WTC11 (cell line): ENCODE measurements around the gene RPTOR. TPM values are rescaled to one million over a fixed set of nuclear protein-coding genes. Genes with fewer than 3 reads are reported as not detected.
A peak's percentile ranks its signal among the peaks of the same experiment; 100 is the strongest.

Experiments used
- ATAC-seq: fragments of 200-7000 bp; cut with Tn5 transposase; 2 replicates; pipeline ENCODE4 v1.10.0; 2021; ENCODE audit warnings: mild to moderate bottlenecking, moderate library complexity
- CTCF ChIA-PET: fragments of 300-600 bp; sonication (Branson Sonifier 250); formaldehyde crosslinking; loops from one replicate; lab custom pipeline; 2021; ENCODE audit warnings: antibody characterized with exemption; lab: Charles Lee
- POLR2A ChIA-PET: fragments of 350-600 bp; sonication (Branson Sonifier 250); formaldehyde crosslinking; loops from one replicate; lab custom pipeline; 2021; ENCODE audit warnings: antibody characterized with exemption; lab: Charles Lee
- DNase-seq: peaks from one replicate; pipeline ENCODE4 v3.0.0; 2021; ENCODE audit warnings: low spot score
- H3K27ac Mint-ChIP-seq: 2 replicates; pipeline ENCODE4 v1.8.0; 2021; ENCODE audit warnings: mixed read lengths
- H3K27me3 Mint-ChIP-seq: 2 replicates; pipeline ENCODE4 v1.8.0; 2021; ENCODE audit warnings: low read depth, mild to moderate bottlenecking, moderate library complexity, mixed read lengths
- H3K36me3 Mint-ChIP-seq: 2 replicates; pipeline ENCODE4 v1.8.0; 2021; ENCODE audit warnings: mixed read lengths
- H3K4me1 Mint-ChIP-seq: 2 replicates; pipeline ENCODE4 v1.8.0; 2022; ENCODE audit warnings: mixed read lengths
- H3K4me3 Mint-ChIP-seq: 2 replicates; pipeline ENCODE4 v1.8.0; 2021; ENCODE audit warnings: mild to moderate bottlenecking, moderate library complexity, mixed read lengths
- H3K9me3 Mint-ChIP-seq: 2 replicates; pipeline ENCODE4 v1.8.0; 2021; ENCODE audit warnings: mixed read lengths
- ELF4 ChIP-seq: sonication (generic); formaldehyde crosslinking; IDR thresholded peaks from 2 replicates; pipeline ENCODE4 v1.8.1; 2022; ENCODE audit warnings: low read depth, mild to moderate bottlenecking, moderate library complexity, missing genetic modification reagents
- JAZF1 ChIP-seq: fragments of 250-450 bp; sonication (Bioruptor Pico); IDR thresholded peaks from 2 replicates; pipeline ENCODE4 v1.9.0; 2021; ENCODE audit warnings: moderate library complexity, mild to moderate bottlenecking, inconsistent platforms
- JUN ChIP-seq: sonication (generic); formaldehyde crosslinking; IDR thresholded peaks from 2 replicates; pipeline ENCODE4 v1.8.0; 2023; ENCODE audit warnings: mild to moderate bottlenecking, missing genetic modification reagents
- NFE2L1 ChIP-seq: sonication (generic); formaldehyde crosslinking; IDR thresholded peaks from 2 replicates; pipeline ENCODE4 v1.8.1; 2023; ENCODE audit warnings: missing genetic modification reagents
- NR1H2 ChIP-seq: sonication (generic); formaldehyde crosslinking; IDR thresholded peaks from 2 replicates; pipeline ENCODE4 v1.9.0; 2021; ENCODE audit warnings: mild to moderate bottlenecking, moderate library complexity, missing genetic modification reagents
- NR3C1 ChIP-seq: sonication (generic); formaldehyde crosslinking; conservative IDR thresholded peaks from 2 replicates; pipeline ENCODE4 v1.8.1; 2023; ENCODE audit warnings: low read depth, mild to moderate bottlenecking, missing genetic modification reagents
- OVOL2 ChIP-seq: fragments of 250-450 bp; sonication (Bioruptor Pico); IDR thresholded peaks from 2 replicates; pipeline ENCODE4 v1.9.0; 2021; ENCODE audit warnings: mild to moderate bottlenecking, borderline replicate concordance
- RORB ChIP-seq: fragments of 250-450 bp; sonication (Bioruptor Pico); IDR thresholded peaks from 2 replicates; pipeline ENCODE4 v1.9.0; 2021; ENCODE audit warnings: mild to moderate bottlenecking
- SMAD3 ChIP-seq: sonication (generic); formaldehyde crosslinking; IDR thresholded peaks from 2 replicates; pipeline ENCODE4 v1.8.0; 2022; ENCODE audit warnings: missing genetic modification reagents, mild to moderate bottlenecking, borderline replicate concordance
- TCF7 ChIP-seq: sonication (generic); formaldehyde crosslinking; IDR thresholded peaks from 2 replicates; pipeline ENCODE4 v1.8.0; 2022; ENCODE audit warnings: mild to moderate bottlenecking, low read depth, missing genetic modification reagents, moderate library complexity
- ZNF121 ChIP-seq: sonication (generic); formaldehyde crosslinking; IDR thresholded peaks from 2 replicates; pipeline ENCODE4 v1.8.0; 2023; ENCODE audit warnings: missing genetic modification reagents
- ZNF317 ChIP-seq: sonication (generic); formaldehyde crosslinking; IDR thresholded peaks from 2 replicates; pipeline ENCODE4 v1.8.1; 2023; ENCODE audit warnings: low read depth, mild to moderate bottlenecking, moderate library complexity, missing genetic modification reagents, borderline replicate concordance
- ZNF416 ChIP-seq: fragments of 250-450 bp; sonication (Bioruptor Pico); IDR thresholded peaks from 2 replicates; pipeline ENCODE4 v1.9.0; 2021; ENCODE audit warnings: mild to moderate bottlenecking, inconsistent platforms
- ZNF671 ChIP-seq: fragments of 250-450 bp; sonication (Bioruptor Pico); IDR thresholded peaks from 2 replicates; pipeline ENCODE4 v1.8.0; 2021; ENCODE audit warnings: mild to moderate bottlenecking
- total RNA-seq: library from RNA; stranded (reverse); gene quantifications from 3 replicates; pipeline ENCODE4 v1.2.3, GENCODE V29; 2021
- TF ChIP-seq, protein P1 (sequence below): sonication (generic); formaldehyde crosslinking; IDR thresholded peaks from 2 replicates; pipeline ENCODE4 v1.8.1; 2023; ENCODE audit warnings: mild to moderate bottlenecking, missing genetic modification reagents, borderline replicate concordance
- TF ChIP-seq, protein P2 (sequence below): sonication (generic); formaldehyde crosslinking; IDR thresholded peaks from 2 replicates; pipeline ENCODE4 v1.8.1; 2022; ENCODE audit warnings: low read depth, missing genetic modification reagents, borderline replicate concordance
- TF ChIP-seq, protein P3 (sequence below): sonication (generic); formaldehyde crosslinking; IDR thresholded peaks from 2 replicates; pipeline ENCODE4 v1.8.0; 2022; ENCODE audit warnings: mild to moderate bottlenecking, missing genetic modification reagents
- TF ChIP-seq, protein P4 (sequence below): sonication (generic); formaldehyde crosslinking; IDR thresholded peaks from 2 replicates; pipeline ENCODE4 v1.8.1; 2022; ENCODE audit warnings: mild to moderate bottlenecking, moderate library complexity, missing genetic modification reagents
- TF ChIP-seq, protein P5 (sequence below): sonication (generic); formaldehyde crosslinking; conservative IDR thresholded peaks from 2 replicates; pipeline ENCODE4 v1.8.1; 2022; ENCODE audit warnings: mild to moderate bottlenecking, missing genetic modification reagents

RPTOR gene
- total RNA-seq, 1 experiment from 2014 or later, result 41.0 TPM

DNA sequence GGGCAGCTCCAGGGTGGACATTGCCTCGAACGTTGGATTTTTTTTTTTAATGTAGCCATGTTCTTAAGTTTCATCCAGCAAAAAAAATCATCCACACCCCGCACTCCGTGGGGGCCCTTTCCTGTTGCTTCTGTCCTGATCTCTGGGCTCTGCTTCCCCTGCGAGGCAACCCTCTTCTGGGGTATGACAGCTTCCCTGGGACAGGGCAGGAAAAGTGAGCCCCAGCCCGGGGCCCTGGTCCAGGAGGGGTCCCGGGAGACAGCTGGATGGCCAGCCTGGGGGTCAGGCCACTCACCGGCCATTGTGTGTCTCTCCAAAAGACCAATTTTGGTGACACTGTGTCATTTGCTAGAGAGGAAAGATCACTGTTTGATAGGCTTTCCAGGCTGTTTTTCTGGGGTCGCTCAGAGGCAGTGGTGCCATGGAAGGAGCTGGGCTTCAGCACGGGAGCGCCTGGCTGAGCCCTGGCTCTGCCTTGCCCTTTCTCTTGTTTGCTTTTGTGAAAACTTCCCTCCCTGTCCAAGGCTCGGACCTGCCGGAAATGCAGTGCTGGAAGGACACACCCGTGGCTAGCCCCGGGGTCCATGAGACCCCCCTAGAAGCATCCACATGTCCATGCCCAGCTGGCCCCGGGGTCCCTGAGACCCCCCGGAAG, 406.0 kb downstream of the RPTOR start:
- TF ChIP-seq JAZF1 (CRISPR knock-in tag), result no peak
- TF ChIP-seq NR3C1, result no peak
- TF ChIP-seq RORB (CRISPR knock-in tag), result no peak
- no peak for TF ChIP-seq JUN (CRISPR knock-in tag)
- TF ChIP-seq ELF4 (CRISPR knock-in tag), result no peak
- TF ChIP-seq, protein P1, sequence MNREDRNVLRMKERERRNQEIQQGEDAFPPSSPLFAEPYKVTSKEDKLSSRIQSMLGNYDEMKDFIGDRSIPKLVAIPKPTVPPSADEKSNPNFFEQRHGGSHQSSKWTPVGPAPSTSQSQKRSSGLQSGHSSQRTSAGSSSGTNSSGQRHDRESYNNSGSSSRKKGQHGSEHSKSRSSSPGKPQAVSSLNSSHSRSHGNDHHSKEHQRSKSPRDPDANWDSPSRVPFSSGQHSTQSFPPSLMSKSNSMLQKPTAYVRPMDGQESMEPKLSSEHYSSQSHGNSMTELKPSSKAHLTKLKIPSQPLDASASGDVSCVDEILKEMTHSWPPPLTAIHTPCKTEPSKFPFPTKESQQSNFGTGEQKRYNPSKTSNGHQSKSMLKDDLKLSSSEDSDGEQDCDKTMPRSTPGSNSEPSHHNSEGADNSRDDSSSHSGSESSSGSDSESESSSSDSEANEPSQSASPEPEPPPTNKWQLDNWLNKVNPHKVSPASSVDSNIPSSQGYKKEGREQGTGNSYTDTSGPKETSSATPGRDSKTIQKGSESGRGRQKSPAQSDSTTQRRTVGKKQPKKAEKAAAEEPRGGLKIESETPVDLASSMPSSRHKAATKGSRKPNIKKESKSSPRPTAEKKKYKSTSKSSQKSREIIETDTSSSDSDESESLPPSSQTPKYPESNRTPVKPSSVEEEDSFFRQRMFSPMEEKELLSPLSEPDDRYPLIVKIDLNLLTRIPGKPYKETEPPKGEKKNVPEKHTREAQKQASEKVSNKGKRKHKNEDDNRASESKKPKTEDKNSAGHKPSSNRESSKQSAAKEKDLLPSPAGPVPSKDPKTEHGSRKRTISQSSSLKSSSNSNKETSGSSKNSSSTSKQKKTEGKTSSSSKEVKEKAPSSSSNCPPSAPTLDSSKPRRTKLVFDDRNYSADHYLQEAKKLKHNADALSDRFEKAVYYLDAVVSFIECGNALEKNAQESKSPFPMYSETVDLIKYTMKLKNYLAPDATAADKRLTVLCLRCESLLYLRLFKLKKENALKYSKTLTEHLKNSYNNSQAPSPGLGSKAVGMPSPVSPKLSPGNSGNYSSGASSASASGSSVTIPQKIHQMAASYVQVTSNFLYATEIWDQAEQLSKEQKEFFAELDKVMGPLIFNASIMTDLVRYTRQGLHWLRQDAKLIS (CRISPR knock-in tag), result no peak
- TF ChIP-seq, protein P2, sequence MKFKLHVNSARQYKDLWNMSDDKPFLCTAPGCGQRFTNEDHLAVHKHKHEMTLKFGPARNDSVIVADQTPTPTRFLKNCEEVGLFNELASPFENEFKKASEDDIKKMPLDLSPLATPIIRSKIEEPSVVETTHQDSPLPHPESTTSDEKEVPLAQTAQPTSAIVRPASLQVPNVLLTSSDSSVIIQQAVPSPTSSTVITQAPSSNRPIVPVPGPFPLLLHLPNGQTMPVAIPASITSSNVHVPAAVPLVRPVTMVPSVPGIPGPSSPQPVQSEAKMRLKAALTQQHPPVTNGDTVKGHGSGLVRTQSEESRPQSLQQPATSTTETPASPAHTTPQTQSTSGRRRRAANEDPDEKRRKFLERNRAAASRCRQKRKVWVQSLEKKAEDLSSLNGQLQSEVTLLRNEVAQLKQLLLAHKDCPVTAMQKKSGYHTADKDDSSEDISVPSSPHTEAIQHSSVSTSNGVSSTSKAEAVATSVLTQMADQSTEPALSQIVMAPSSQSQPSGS (CRISPR knock-in tag), result no peak
- no peak for TF ChIP-seq ZNF671
- TF ChIP-seq, protein P3, sequence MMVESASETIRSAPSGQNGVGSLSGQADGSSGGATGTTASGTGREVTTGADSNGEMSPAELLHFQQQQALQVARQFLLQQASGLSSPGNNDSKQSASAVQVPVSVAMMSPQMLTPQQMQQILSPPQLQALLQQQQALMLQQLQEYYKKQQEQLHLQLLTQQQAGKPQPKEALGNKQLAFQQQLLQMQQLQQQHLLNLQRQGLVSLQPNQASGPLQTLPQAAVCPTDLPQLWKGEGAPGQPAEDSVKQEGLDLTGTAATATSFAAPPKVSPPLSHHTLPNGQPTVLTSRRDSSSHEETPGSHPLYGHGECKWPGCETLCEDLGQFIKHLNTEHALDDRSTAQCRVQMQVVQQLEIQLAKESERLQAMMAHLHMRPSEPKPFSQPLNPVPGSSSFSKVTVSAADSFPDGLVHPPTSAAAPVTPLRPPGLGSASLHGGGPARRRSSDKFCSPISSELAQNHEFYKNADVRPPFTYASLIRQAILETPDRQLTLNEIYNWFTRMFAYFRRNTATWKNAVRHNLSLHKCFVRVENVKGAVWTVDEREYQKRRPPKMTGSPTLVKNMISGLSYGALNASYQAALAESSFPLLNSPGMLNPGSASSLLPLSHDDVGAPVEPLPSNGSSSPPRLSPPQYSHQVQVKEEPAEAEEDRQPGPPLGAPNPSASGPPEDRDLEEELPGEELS (CRISPR knock-in tag), result no peak
- no peak for TF ChIP-seq OVOL2 (CRISPR knock-in tag)
- TF ChIP-seq, all 79 proteins: peak for 0
- Mint-ChIP-seq H3K27me3 (no peaks in the 10 kb centered on the region), H3K36me3 (peaks cover 16% of the 10 kb centered on the region), H3K4me3 (no peak overlapping the region), H3K4me1 (no peaks in the 10 kb centered on the region), H3K9me3 (peaks cover 13% of the 10 kb centered on the region), H3K27ac (no peak overlapping the region)
- POLR2A ChIA-PET, result no interaction called here
- peak; percentile 5 for DNase-seq
- ATAC-seq, result no peak
- CTCF ChIA-PET, result no interaction called here

DNA sequence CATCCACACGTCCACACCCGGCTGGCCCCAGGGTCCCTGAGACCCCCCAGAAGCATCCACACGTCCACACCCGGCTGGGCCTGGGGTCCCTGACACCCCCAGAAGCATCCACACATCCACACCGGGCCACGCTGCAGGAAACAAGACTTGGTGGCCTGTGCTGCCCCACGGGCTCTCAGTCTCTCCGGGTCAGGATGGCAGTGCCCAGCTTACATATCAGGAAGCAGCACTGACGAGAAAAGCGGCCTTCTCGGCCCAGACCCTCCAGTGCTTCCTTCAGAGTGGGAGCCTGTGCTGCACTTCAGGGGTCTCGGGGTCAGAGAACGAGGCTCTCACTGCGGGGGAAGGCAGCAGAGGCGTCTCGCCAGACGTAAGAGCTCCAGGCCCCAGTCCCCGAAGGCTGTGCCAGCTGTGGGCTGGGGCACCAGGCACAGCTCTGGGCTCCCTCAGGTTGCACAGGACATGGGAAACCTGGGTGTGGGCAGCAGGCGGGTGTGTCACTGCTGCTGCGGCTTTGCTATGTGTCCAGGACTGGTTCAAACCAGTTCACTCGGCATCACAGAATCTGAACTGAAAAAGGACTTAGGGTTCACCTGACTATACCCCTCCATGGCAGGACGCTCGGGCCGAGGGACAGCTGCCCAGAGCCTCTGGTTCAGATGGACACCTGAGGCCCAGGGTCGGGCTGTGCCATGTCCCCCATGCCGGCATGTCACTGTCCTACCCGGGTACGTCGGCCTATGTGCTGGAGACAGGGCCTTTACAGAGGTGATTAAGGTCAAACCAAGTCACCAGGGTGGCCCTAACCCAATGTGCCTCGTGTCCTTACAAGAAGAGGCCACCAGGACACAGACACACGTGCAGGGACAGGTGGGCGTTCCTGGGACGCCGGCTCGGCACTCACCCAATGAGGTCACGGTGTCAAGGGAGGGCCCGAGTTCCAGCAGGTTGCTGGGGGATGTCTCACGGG, 406.8 kb downstream of the RPTOR start:
- H3K36me3 Mint-ChIP-seq, result peaks cover 8% of the 10 kb centered on the region
- no peaks in the 10 kb centered on the region for H3K27me3 Mint-ChIP-seq
- ChIA-PET CTCF (no interaction called here), POLR2A (interaction anchor here (0.6 kb wide), 1 partner anchor 35 kb away, joined by 5 read pairs; no protein-coding TSS in a partner anchor)
- H3K27ac Mint-ChIP-seq, result no peak overlapping the region
- no peak overlapping the region for H3K4me3 Mint-ChIP-seq
- ATAC-seq (no peak), DNase-seq (peak; percentile 8)
- H3K4me1 Mint-ChIP-seq, result no peaks in the 10 kb centered on the region
- peaks cover 10% of the 10 kb centered on the region for H3K9me3 Mint-ChIP-seq
- no peak for TF ChIP-seq ZNF121 (CRISPR knock-in tag)
- no peak for TF ChIP-seq SMAD3
- TF ChIP-seq JAZF1 (CRISPR knock-in tag), result no peak

DNA sequence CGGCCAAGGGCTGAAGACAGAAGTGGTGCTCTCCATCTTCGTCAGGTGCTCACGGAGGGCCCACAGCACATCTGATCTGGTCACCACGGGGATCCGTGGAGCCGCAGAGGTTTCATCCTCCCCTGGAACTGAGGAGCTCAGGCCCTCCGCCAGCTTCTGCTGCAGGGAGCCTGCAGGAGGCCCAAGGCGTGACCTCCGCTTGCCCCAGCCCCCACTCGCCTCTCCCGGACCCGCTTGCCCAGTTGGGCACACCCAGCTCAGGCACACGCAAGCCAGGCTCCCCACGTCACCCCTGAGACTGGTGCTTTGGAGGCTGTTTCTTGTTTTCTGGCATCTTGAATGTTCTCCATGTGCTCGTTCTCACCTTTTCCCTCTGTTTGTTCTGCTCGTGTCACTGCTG, 407.7 kb downstream of the RPTOR start:
- Mint-ChIP-seq H3K9me3 (peaks cover 6% of the 10 kb centered on the region; the same call in 1 of the 2 replicates), H3K27ac (no peak overlapping the region), H3K27me3 (no peaks in the 10 kb centered on the region), H3K4me3 (no peak overlapping the region), H3K36me3 (no peaks in the 10 kb centered on the region; the same call in 1 of the 2 replicates), H3K4me1 (no peaks in the 10 kb centered on the region)
- DNase-seq, result peak; percentile 6
- ChIA-PET CTCF (no interaction called here), POLR2A (no interaction called here)
- ATAC-seq, result no peak
- TF ChIP-seq NFE2L1 (CRISPR knock-in tag) (no peak), ZNF317 (CRISPR knock-in tag) (no peak), NR1H2 (CRISPR knock-in tag) (no peak), TCF7 (no peak), ZNF416 (CRISPR knock-in tag) (no peak)
- TF ChIP-seq, protein P4, sequence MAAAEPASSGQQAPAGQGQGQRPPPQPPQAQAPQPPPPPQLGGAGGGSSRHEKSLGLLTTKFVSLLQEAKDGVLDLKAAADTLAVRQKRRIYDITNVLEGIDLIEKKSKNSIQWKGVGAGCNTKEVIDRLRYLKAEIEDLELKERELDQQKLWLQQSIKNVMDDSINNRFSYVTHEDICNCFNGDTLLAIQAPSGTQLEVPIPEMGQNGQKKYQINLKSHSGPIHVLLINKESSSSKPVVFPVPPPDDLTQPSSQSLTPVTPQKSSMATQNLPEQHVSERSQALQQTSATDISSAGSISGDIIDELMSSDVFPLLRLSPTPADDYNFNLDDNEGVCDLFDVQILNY (CRISPR knock-in tag), result no peak
- TF ChIP-seq, protein P5, sequence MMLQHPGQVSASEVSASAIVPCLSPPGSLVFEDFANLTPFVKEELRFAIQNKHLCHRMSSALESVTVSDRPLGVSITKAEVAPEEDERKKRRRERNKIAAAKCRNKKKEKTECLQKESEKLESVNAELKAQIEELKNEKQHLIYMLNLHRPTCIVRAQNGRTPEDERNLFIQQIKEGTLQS, result no peak
